ENCODE data around the gene MAML2.

GRCh38 chr11:96199563-96200025 lies 143.4 kb downstream of the MAML2 start:
- no peak for TF ChIP-seq CTCF (IDR thresholded peaks at IDR 0.05; ENCODE audit: low read depth, low read length, missing input control)
- no peak for TF ChIP-seq FOXA2 (IDR thresholded peaks at IDR 0.05)
- TF ChIP-seq ZBTB33 (IDR thresholded peaks at IDR 0.05): no peak
- TF ChIP-seq SP1 (IDR thresholded peaks at IDR 0.05): no peak
- no peak for TF ChIP-seq EGR1 (IDR thresholded peaks at IDR 0.05; ENCODE audit: low read depth in 2 of 2)
- TF ChIP-seq, protein P1, sequence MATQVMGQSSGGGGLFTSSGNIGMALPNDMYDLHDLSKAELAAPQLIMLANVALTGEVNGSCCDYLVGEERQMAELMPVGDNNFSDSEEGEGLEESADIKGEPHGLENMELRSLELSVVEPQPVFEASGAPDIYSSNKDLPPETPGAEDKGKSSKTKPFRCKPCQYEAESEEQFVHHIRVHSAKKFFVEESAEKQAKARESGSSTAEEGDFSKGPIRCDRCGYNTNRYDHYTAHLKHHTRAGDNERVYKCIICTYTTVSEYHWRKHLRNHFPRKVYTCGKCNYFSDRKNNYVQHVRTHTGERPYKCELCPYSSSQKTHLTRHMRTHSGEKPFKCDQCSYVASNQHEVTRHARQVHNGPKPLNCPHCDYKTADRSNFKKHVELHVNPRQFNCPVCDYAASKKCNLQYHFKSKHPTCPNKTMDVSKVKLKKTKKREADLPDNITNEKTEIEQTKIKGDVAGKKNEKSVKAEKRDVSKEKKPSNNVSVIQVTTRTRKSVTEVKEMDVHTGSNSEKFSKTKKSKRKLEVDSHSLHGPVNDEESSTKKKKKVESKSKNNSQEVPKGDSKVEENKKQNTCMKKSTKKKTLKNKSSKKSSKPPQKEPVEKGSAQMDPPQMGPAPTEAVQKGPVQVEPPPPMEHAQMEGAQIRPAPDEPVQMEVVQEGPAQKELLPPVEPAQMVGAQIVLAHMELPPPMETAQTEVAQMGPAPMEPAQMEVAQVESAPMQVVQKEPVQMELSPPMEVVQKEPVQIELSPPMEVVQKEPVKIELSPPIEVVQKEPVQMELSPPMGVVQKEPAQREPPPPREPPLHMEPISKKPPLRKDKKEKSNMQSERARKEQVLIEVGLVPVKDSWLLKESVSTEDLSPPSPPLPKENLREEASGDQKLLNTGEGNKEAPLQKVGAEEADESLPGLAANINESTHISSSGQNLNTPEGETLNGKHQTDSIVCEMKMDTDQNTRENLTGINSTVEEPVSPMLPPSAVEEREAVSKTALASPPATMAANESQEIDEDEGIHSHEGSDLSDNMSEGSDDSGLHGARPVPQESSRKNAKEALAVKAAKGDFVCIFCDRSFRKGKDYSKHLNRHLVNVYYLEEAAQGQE (IDR thresholded peaks at IDR 0.05): no peak
- no peak for TF ChIP-seq YY1 (IDR thresholded peaks at IDR 0.05)
- no peak for TF ChIP-seq GABPA (IDR thresholded peaks at IDR 0.05 in 1 of 2, conservative IDR thresholded peaks at IDR 0.05 in 1 of 2)
- no peak for TF ChIP-seq RXRA (IDR thresholded peaks at IDR 0.05)
- TF ChIP-seq RAD21 (IDR thresholded peaks at IDR 0.05): no peak
- no peak for TF ChIP-seq TAF1 (conservative IDR thresholded peaks at IDR 0.05)
- TF ChIP-seq FOXA1 (IDR thresholded peaks at IDR 0.05): no peak

All from liver (tissue), 3 donors.